GM15510 (cell line): ENCODE results near the gene ZNF587.

Source experiments
- POLR2A ChIP-seq: IDR thresholded peaks from 3 replicates; pipeline ENCODE4 v1.6.1; 2011; ENCODE audit warnings: borderline replicate concordance; ENCODE audit not compliant: insufficient read length; ENCODE audit errors: extremely low read depth

Gene ZNF587

DNA sequence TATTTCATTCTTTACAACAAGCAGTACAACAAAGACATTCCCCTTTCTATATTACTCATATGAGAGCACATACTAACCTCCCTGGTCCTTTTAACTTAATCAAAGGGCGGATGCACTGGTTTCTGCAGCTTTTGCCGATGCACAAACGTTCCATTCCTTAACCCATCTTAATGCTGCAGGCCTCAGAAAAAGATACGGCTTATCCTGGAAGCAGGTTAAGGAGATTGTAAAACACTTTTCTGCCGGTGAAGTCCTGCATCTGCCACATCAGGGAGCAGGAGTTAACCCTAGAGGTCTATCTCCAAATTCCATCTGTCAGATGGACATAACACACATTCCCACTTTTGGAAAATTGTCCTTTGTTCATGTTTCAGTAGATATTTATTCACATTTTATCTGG, 50.7 kb downstream of the ZNF587 start:
- no peak for TF ChIP-seq POLR2A

DNA sequence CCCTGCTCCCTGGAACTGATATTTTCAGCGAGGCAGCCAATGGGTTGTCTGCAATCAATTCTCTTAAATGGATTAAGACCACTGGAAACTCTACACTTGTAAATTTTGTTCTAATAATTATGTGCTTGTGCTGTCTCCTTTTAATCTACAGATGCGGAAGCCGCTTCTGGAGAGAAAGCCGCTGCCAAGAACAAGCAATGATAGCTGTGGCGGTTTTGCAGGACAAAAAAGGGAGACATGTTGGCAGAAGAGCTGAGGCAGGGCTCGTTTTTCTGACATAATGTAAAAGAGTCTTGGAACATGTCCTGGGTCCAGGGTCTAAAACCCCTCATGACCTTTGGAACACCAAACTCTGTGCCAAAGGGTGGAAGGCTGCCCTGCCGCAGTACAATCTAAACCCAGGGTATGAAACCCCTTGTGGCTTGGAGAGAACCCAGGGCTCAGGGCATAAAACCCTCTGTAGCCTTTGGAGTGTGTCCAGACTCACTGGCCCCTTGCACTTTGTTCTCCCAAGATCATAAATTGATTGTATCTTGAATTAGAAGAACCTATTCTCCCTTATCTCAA, 54.0 kb downstream of the ZNF587 start:
- no peak for TF ChIP-seq POLR2A

DNA sequence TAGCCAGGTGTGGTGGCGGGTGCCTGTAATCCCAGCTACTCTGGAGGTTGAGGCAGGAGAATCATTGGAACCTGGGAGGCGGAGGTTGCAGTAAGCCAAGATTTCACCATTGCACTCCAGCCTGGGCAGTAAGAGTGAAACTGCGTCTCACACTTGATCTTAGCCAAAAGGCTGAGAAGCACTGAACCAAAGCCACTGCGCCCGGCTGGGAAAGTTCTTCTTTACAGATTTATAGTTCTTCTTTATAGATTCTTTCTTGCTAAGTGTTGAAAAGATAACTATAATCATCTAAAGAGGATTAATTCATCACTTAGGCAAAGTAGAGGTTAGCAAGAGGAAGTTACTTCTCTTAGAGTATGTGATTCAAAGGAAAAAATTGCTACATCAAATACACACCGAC, 55.6 kb downstream of the ZNF587 start:
- no peak for TF ChIP-seq POLR2A

DNA sequence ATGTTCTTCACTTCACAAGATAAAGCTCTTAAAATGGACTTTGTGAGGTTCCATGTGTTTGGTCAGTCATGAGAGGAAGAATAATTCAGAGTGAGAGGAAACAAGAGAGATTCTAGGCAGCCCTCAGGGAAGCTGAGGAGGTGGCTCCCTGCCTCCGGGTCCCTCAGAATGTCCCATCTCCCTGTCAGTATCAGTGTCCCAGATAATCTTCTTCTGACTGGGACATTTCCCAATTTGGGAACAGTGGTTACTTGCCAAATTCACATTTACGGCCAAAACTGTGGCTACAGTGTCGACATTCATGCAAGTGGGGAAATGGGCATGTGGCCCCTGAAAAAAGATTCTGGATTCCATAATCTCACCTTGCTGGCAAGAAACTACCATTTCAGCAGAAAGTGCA, 57.7 kb downstream of the ZNF587 start:
- TF ChIP-seq POLR2A = no peak

DNA sequence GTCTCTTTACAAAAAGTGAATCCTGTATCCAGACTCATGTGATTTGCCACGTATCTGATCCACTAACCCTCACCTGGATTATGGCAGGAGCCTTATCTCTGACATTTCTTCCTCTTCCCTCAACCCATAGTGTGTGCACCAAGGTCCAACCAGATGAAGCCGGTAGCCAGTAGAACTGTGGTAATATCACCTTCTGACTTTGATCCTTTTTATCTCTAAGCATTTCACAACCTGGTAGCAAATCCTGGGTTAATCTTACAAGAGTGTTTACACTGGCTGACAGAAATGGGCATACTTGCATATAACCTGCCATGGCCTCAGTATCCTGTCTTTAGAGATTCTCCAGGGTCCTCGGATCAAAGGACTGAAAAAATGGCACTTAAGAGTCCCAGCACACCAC, 64.9 kb downstream of the ZNF587 start:
- no peak for TF ChIP-seq POLR2A
